CD4-positive, alpha-beta T cell treated with Interleukin-6 for 4 hours (primary cell): ENCODE measurements around the gene ZNF497.
A peak's percentile ranks its signal among the peaks of the same experiment; 100 is the strongest.
"Not testable (repeated sequence)": the region's sequence is repeated elsewhere in the genome, so short reads cannot be mapped to it uniquely, and the experiment has no call there.

Source experiments
- DNase-seq: peaks from one replicate; pipeline ENCODE4 v3.0.0-alpha.2; 2020; ENCODE audit warnings: mixed read lengths

ZNF497 gene

GRCh38 chr19:58366585-58367430 is 4.3 kb upstream of the ZNF497 start:
- DNase-seq = no peak

- DNase-seq = no peak
Observed at GRCh38 chr19:58364146-58364545, 1.6 kb upstream of the ZNF497 start.

- DNase-seq = peak; percentile 21
Observed at GRCh38 chr19:58361900-58362271, 665 bp downstream of the ZNF497 start.

- no peak for DNase-seq
Observed at GRCh38 chr19:58357481-58358145, 4.9 kb downstream of the ZNF497 start.

- DNase-seq = no peak
Observed at GRCh38 chr19:58356766-58357480, 5.6 kb downstream of the ZNF497 start.

- peak; percentile 47 for DNase-seq
Observed at GRCh38 chr19:58355908-58356765, 6.4 kb downstream of the ZNF497 start.

- DNase-seq = no peak
Observed at GRCh38 chr19:58355215-58355796, 7.2 kb downstream of the ZNF497 start.

GRCh38 chr19:58354478-58355030 is 8.0 kb downstream of the ZNF497 start:
- DNase-seq = no peak

GRCh38 chr19:58353717-58354477 is 8.7 kb downstream of the ZNF497 start:
- DNase-seq = no peak

GRCh38 chr19:58352760-58353671 is 9.5 kb downstream of the ZNF497 start, which contains the start of gene A1BG:
Gene A1BG, minus strand, starts transcription at chr19:58353492. Its CDS starts 55 bp downstream, at chr19:58353437.
- no peak for DNase-seq

- DNase-seq = no peak
Observed at GRCh38 chr19:58351990-58352755, 10.4 kb downstream of the ZNF497 start.

GRCh38 chr19:58351558-58351878 is 11.0 kb downstream of the ZNF497 start:
- DNase-seq = no peak

GRCh38 chr19:58350871-58351557 is 11.5 kb downstream of the ZNF497 start:
- no peak for DNase-seq

- DNase-seq = no peak
Observed at GRCh38 chr19:58350001-58350861, 12.3 kb downstream of the ZNF497 start.

- DNase-seq = no peak
Observed at GRCh38 chr19:58349590-58349989, 13.0 kb downstream of the ZNF497 start.

- DNase-seq = not testable (repeated sequence)
Observed at GRCh38 chr19:58348080-58348479, 14.5 kb downstream of the ZNF497 start.
